BE2C (cell line): ENCODE results near the gene THY1.
A peak's percentile ranks its signal among the peaks of the same experiment; 100 is the strongest.

Experiments used
- DNase-seq: peaks from one replicate; pipeline ENCODE4 v3.0.0-alpha.2; 2020
- H3K27me3 ChIP-seq: fragments of 250-450 bp; sonication (Bioruptor Pico); 2 replicates; pipeline ENCODE4 v1.5.1; 2020; ENCODE audit warnings: mild to moderate bottlenecking
- H3K36me3 ChIP-seq: fragments of 250-450 bp; sonication (Bioruptor Pico); 2 replicates; pipeline ENCODE4 v1.5.1; 2020; ENCODE audit warnings: mild to moderate bottlenecking
- H3K4me1 ChIP-seq: fragments of 250-450 bp; sonication (Bioruptor Pico); 2 replicates; pipeline ENCODE4 v1.5.1; 2020
- H3K4me3 ChIP-seq: 2 replicates; pipeline ENCODE4 v1.5.1; 2011; ENCODE audit warnings: low read depth, low read length
- H3K9me3 ChIP-seq: fragments of 250-450 bp; sonication (Bioruptor Pico); 2 replicates; pipeline ENCODE4 v1.5.1; 2020
- TF ChIP-seq, protein P1 (sequence below): IDR thresholded peaks from 2 replicates; pipeline ENCODE4 v1.5.1; 2012; ENCODE audit warnings: mild to moderate bottlenecking, low read depth, low read length

The THY1 gene

DNA sequence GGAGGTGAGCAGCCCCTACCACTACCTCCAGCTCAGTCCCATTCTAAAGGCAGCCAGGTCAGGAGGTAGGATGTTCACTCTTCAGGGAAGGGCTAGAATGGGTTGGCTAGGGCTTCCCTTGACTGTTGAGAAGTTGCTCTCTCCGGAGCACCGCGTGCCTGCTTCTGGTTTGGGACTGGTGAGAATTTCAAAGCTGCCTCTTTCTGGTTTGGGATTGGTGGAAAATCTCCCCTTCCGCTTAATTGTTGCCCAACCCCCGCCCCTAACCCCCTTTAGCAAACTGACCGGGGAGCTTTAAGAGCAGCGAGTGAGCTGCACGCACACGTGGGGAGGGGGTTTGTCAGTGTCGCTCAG is 42.2 kb downstream of the THY1 start:
- Histone ChIP-seq H3K27me3 (no peaks in the 10 kb centered on the region), H3K9me3 (no peaks in the 10 kb centered on the region), H3K36me3 (no peaks in the 10 kb centered on the region), H3K4me3 (peak overlapping the region; percentile 79), H3K4me1 (peaks cover 17% of the 10 kb centered on the region)
- TF ChIP-seq, protein P1, sequence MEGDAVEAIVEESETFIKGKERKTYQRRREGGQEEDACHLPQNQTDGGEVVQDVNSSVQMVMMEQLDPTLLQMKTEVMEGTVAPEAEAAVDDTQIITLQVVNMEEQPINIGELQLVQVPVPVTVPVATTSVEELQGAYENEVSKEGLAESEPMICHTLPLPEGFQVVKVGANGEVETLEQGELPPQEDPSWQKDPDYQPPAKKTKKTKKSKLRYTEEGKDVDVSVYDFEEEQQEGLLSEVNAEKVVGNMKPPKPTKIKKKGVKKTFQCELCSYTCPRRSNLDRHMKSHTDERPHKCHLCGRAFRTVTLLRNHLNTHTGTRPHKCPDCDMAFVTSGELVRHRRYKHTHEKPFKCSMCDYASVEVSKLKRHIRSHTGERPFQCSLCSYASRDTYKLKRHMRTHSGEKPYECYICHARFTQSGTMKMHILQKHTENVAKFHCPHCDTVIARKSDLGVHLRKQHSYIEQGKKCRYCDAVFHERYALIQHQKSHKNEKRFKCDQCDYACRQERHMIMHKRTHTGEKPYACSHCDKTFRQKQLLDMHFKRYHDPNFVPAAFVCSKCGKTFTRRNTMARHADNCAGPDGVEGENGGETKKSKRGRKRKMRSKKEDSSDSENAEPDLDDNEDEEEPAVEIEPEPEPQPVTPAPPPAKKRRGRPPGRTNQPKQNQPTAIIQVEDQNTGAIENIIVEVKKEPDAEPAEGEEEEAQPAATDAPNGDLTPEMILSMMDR: no peak
- no peak for DNase-seq

DNA sequence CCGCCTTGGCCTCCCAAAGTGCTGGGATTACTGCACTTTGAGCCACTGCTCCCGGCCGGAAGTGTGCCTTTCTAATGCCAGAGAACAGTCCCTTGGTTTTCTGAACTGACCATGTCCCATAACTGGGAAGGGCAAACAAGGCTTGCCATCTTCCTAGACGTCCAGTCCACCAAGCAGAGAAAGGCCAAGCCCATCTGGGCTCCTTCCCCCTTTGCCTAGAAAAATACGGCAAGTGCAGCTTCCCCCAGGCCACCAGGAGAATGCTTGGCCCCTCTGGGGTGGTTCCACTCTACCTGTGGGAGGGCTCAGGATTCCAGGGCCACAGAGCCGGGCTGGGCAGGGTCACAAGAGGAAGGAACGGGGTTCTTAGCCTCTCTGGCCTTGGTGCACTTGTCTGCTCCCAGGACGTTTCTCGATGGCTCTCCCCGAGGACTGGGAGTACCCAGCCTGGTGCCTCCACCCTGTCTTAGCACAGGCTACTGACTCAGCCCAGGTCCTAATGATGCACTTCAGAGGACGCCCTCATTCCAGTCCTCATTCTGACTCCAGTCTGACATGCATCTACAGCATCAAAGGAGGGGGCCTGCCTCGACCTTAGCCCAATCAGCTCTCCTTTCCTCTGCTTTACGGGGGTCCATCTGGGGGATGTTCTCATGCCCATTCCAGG is 42.7 kb downstream of the THY1 start:
- Histone ChIP-seq H3K4me3 (peak overlapping the region; percentile 79), H3K4me1 (peaks cover 22% of the 10 kb centered on the region)
- TF ChIP-seq, protein P1: no peak

DNA sequence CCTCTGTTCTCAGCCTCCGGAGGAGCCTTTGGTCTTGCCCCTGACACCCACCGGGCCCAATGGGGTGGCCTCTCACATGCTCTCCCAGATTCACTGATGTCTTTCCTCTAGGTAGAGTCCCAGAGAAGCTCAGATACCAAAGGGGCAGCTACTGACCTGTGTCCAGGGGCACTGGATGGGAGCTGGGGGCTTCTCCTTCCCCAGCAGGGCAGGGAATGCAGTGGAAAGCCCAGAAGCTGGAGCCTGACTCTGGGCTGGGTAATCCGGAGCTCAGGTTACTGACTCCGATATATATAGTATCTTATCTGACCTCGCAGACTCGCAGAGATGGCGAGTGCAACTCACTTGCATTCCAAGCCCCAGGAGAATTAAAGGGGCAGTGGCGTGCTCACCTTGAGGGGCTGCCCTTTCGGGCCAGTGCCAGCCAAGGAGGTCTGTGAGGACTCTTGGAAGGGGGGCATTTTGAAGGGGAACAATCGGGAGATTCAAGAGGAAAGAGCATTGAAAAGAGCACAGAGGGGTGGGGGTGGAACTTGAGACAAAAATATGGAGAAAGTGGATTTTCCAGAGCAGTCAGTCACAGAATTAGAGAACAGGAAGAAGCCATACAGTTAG is 44.0 kb downstream of the THY1 start:
- TF ChIP-seq, protein P1: no peak
- no peaks in the 10 kb centered on the region for H3K27me3 ChIP-seq
- no peaks in the 10 kb centered on the region for H3K9me3 ChIP-seq
- H3K4me1 ChIP-seq: peaks cover 33% of the 10 kb centered on the region
- DNase-seq: no peak
- no peak overlapping the region for H3K4me3 ChIP-seq
- H3K36me3 ChIP-seq: no peaks in the 10 kb centered on the region

More for the DNA sequence above, 42.7 kb downstream of the THY1 start:
- no peak for DNase-seq
- Histone ChIP-seq H3K36me3 (no peaks in the 10 kb centered on the region), H3K27me3 (no peaks in the 10 kb centered on the region), H3K9me3 (no peaks in the 10 kb centered on the region)

DNA sequence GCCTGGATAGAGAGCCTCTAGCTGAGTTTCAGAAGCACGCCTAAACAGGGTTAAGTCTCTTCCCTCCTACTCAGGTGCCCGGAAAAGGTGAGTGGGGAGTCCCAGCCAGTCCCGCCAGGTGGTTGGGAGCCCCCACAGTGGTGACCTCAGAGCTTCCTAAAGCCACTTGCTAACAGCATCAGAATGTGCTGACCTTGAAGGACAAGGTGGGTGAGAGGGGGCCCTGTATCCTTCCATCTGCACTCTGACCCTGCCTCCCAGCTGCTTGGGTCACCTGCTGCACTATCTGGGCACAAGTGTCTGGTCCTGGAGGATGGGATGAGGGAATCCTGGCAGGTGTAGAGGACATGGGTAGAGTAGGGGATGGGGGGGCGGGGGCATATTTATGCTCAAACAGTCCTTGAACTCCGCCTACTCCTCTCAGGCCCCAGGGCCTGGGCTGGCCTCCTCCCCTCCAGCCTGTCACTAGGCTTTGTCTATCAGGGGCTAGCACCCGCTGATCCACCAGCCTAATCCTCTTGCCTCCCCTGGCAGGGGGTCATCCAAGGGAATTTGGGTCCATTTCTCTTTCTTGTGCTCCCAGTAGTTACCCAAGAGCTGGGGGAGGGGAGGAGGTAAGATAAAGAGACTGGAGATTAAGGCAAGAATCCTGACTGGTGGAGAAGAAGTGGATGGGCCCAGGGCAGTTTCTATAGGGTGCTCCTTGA is 44.9 kb downstream of the THY1 start:
- no peak overlapping the region for H3K4me3 ChIP-seq
- H3K27me3 ChIP-seq: no peaks in the 10 kb centered on the region
- H3K4me1 ChIP-seq: peaks cover 35% of the 10 kb centered on the region
- no peaks in the 10 kb centered on the region for H3K9me3 ChIP-seq
- DNase-seq: no peak
- TF ChIP-seq, protein P1: no peak
- no peaks in the 10 kb centered on the region for H3K36me3 ChIP-seq

DNA sequence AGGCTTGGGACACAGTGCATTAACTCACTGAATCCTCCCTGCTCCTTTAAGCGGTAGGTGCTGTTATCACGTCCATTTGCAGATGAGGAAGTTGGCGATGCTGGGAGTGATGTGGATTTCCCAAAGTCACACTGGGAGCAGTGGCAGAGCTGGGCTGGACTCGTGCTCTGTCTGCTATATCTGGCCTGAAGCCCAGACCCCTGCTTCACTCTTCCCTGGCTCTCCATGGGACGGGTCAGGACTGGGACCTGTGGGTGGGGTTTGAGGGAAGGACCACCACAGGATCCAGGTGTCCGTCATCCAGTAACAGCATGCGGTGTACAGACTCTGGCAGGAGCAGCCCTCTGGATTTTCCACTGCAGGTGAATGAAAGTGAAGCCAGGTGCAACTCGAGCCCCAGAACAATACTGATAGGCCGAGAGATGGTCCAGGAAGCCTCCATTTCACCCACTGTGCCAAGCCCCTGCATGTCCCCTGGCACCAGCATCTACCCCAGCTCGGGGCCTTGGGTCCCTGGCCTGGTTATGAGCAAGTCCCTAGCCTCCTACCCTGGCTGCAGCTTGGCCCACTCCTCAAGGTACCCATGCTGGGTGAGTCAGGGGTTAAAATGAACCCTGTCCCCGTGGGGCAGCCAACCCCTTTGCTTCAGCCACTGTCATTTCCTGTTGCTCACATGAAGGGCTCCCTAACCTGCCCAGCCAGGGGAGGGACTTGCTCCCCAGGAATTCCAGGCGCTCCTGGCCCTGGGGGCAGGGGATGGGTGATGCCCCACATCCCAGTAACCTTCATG is 45.7 kb downstream of the THY1 start:
- no peaks in the 10 kb centered on the region for H3K27me3 ChIP-seq
- no peaks in the 10 kb centered on the region for H3K9me3 ChIP-seq
- H3K36me3 ChIP-seq: no peaks in the 10 kb centered on the region
- no peak overlapping the region for H3K4me3 ChIP-seq
- H3K4me1 ChIP-seq: peaks cover 35% of the 10 kb centered on the region
- no peak for DNase-seq
- TF ChIP-seq, protein P1: no peak
